NT2/D1 (cell line): ENCODE results near the gene ENC1.

Experiments used
- SUZ12 ChIP-seq: IDR thresholded peaks from 2 replicates; pipeline ENCODE4 v1.6.1; 2011; ENCODE audit not compliant: insufficient read length, insufficient read depth; ENCODE audit errors: extremely low read depth
- YY1 ChIP-seq: IDR thresholded peaks from 2 replicates; pipeline ENCODE4 v1.6.1; 2011; ENCODE audit not compliant: insufficient read length, insufficient read depth

- TF ChIP-seq YY1 (no peak), SUZ12 (no peak)
Observed at GRCh38 chr5:74625742-74626241, 14.7 kb downstream of the ENC1 start.
